Panc1 (cell line): ENCODE data around the gene TRIM37. TPM values are rescaled to one million over a fixed set of nuclear protein-coding genes. Genes with fewer than 3 reads are reported as not detected.

Experiments used
- ATAC-seq: fragments of 200-7000 bp; cut with Tn5 transposase; 2 replicates; pipeline ENCODE4 v1.9.1; 2020; ENCODE audit warnings: mild to moderate bottlenecking, moderate library complexity
- BruUV-seq: library from RNA; stranded (reverse); fragments of 400-500 nt; replicated peaks from 2 replicates; lab custom pipeline; 2021; lab: Mats Ljungman, UMichigan
- CTCF ChIA-PET: fragments of 300-600 bp; sonication (Branson Sonifier 250); formaldehyde crosslinking; loops from one replicate; lab custom pipeline; 2022; ENCODE audit warnings: antibody characterized with exemption; lab: Charles Lee
- POLR2A ChIA-PET: fragments of 300-600 bp; sonication (Branson Sonifier 250); formaldehyde crosslinking; loops from one replicate; lab custom pipeline; 2022; ENCODE audit warnings: antibody characterized with exemption; lab: Charles Lee
- DNase-seq: peaks from one replicate; pipeline ENCODE4 v3.0.0-alpha.2; 2010; ENCODE audit warnings: low read depth, low spot score
- H3K27ac ChIP-seq: 2 replicates; pipeline ENCODE4 v1.5.1; 2011; ENCODE audit warnings: mild to moderate bottlenecking, low read length, inconsistent platforms
- H3K27me3 ChIP-seq: fragments of 200-500 bp; sonication (Bioruptor generic); 2 replicates; pipeline ENCODE4 v1.6.0; 2014; ENCODE audit warnings: low read length, inconsistent platforms; ENCODE audit not compliant: control insufficient read depth, insufficient read depth
- H3K36me3 ChIP-seq: fragments of 200-500 bp; sonication (Bioruptor generic); 2 replicates; pipeline ENCODE4 v1.5.1; 2014; ENCODE audit warnings: inconsistent platforms, mild to moderate bottlenecking, low read length, moderate library complexity; ENCODE audit not compliant: control insufficient read depth, insufficient read depth
- H3K4me1 ChIP-seq: 2 replicates; pipeline ENCODE4 v1.5.1; 2011; ENCODE audit warnings: inconsistent platforms, mild to moderate bottlenecking, low read length, moderate library complexity; ENCODE audit not compliant: control insufficient read depth, insufficient read depth
- H3K4me3 ChIP-seq, 2 experiments: 2 replicates each; pipeline ENCODE4 v1.5.1; 2011 to 2012; ENCODE audit warnings: low read depth in 2 of 2, low read length in 2 of 2, mild to moderate bottlenecking in 2 of 2, inconsistent platforms in 1 of 2, moderate library complexity in 1 of 2
- H3K9me3 ChIP-seq: fragments of 200-500 bp; sonication (Bioruptor generic); 2 replicates; pipeline ENCODE4 v1.5.1; 2014; ENCODE audit warnings: low read depth, mild to moderate bottlenecking, inconsistent platforms, low read length, moderate library complexity; ENCODE audit not compliant: control insufficient read depth, insufficient read depth
- CTCF ChIP-seq: fragments of 450-650 bp; IDR thresholded peaks from 2 replicates; pipeline ENCODE4 v1.5.1; 2017; ENCODE audit warnings: mild to moderate bottlenecking
- POLR2AphosphoS5 ChIP-seq: IDR thresholded peaks from 2 replicates; pipeline ENCODE4 v1.6.1; 2012; ENCODE audit warnings: mild to moderate bottlenecking, low read depth, low read length, moderate library complexity
- REST ChIP-seq, 2 experiments: IDR thresholded peaks; 2 replicates each; pipeline ENCODE4 v1.6.1; 2011 to 2012; ENCODE audit warnings: low read depth in 2 of 2, control low read depth in 1 of 2, low read length in 1 of 2, mild to moderate bottlenecking in 1 of 2, moderate library complexity in 1 of 2; ENCODE audit not compliant: insufficient read depth in 1 of 2
- SIN3A ChIP-seq: IDR thresholded peaks from 2 replicates; pipeline ENCODE4 v1.6.1; 2012; ENCODE audit warnings: low read depth, mild to moderate bottlenecking, low read length, moderate library complexity, borderline replicate concordance; ENCODE audit not compliant: insufficient read depth
- TCF7L2 ChIP-seq: IDR thresholded peaks from 2 replicates; pipeline ENCODE4 v1.6.1; 2011; ENCODE audit warnings: mild to moderate bottlenecking, low read depth, low read length, inconsistent platforms
- in situ Hi-C: cut with HindIII; loops from 2 replicates; pipeline ENCODE4 v1.10.0; 2016; ENCODE audit warnings: low sequenced_read_pairs, low pct_unique_long_range_greater_than_20kb
- intact Hi-C: fragments of 100-400 bp; cut with micrococcal nuclease; formaldehyde crosslinking; loops from one replicate; pipeline ENCODE4 v1.10.0; 2022; ENCODE audit not compliant: unreplicated experiment
- total RNA-seq: library from RNA; stranded (reverse); gene quantifications from one replicate; pipeline ENCODE4 v1.2.1, GENCODE V29; 2021; ENCODE audit not compliant: unreplicated experiment

Gene TRIM37
- total RNA-seq, 1 experiment from 2014 or later, result 43.3 TPM

- CTCF ChIA-PET, result no interaction called here
- no TSS peak for BruUV-seq
These were observed 138.1 kb downstream of the TRIM37 start for GRCh38 chr17:58968426-58969061.

GRCh38 chr17:58966208-58966607 is 140.5 kb downstream of the TRIM37 start:
- in situ Hi-C loops, result no loop called here
- intact Hi-C loops, result no loop called here
- no peak overlapping the region for H3K4me3 ChIP-seq
- no peaks in the 10 kb centered on the region for H3K9me3 ChIP-seq
- no TSS peak for BruUV-seq
- no peak for ATAC-seq
- H3K36me3 ChIP-seq, result no peaks in the 10 kb centered on the region
- no peaks in the 10 kb centered on the region for H3K4me1 ChIP-seq
- ChIA-PET CTCF (no interaction called here), POLR2A (interaction anchor here (0.6 kb wide), 1 partner anchor 366 kb away, joined by 5 read pairs; no protein-coding TSS in a partner anchor)
- no peak overlapping the region for H3K27ac ChIP-seq
- no peaks in the 10 kb centered on the region for H3K27me3 ChIP-seq
- no peak for DNase-seq
- TF ChIP-seq REST (IDR thresholded peaks at IDR 0.05; ENCODE audit: insufficient read depth in 1 of 2, low read depth in 2 of 2, low read length in 1 of 2), result no peak
- TF ChIP-seq SIN3A, result no peak
- TF ChIP-seq TCF7L2, result no peak
- TF ChIP-seq POLR2AphosphoS5, result no peak
- no peak for TF ChIP-seq CTCF

More at GRCh38 chr17:58968426-58969061, 138.1 kb downstream of the TRIM37 start:
- intact Hi-C loops (no loop called here), in situ Hi-C loops (no loop called here)
- no peak overlapping the region for H3K27ac ChIP-seq
- TF ChIP-seq TCF7L2 (no peak), REST (IDR thresholded peaks at IDR 0.05; ENCODE audit: insufficient read depth in 1 of 2, low read depth in 2 of 2, low read length in 1 of 2) (no peak), SIN3A (no peak), POLR2AphosphoS5 (no peak), CTCF (no peak)
- POLR2A ChIA-PET, result no interaction called here
- ATAC-seq (no peak), DNase-seq (no peak)
- H3K27me3 ChIP-seq, result no peaks in the 10 kb centered on the region
- H3K4me3 ChIP-seq, result no peak overlapping the region
- no peaks in the 10 kb centered on the region for H3K36me3 ChIP-seq
- no peaks in the 10 kb centered on the region for H3K9me3 ChIP-seq
- H3K4me1 ChIP-seq, result no peaks in the 10 kb centered on the region
